Body of pancreas (tissue), 4 donors: ENCODE measurements around the gene RAB20.

Source experiments
- CTCF ChIP-seq, 7 experiments: fragments of 450-650 bp in 4 of 7; fragments of 200-600 bp in 3 of 7; sonication (generic) in 3 of 7; IDR thresholded peaks; one replicate each; pipeline ENCODE4 v1.5.1; 2016 to 2019; ENCODE audit warnings: antibody characterized with exemption in 7 of 7
- POLR2A ChIP-seq, 3 donors: fragments of 450-650 bp; IDR thresholded peaks; one replicate each; pipeline ENCODE4 v1.6.1; 2016; ENCODE audit warnings: antibody characterized with exemption in 3 of 3, mild to moderate bottlenecking in 2 of 3

- TF ChIP-seq CTCF (IDR thresholded peaks at IDR 0.05) (no peak), POLR2A (IDR thresholded peaks at IDR 0.05) (no peak)
Observed at GRCh38 chr13:110523180-110523579, 38.3 kb downstream of the RAB20 start.
